ENCODE data around the gene PLA2G3. TPM values are rescaled to one million over a fixed set of nuclear protein-coding genes. Genes with fewer than 3 reads are reported as not detected.

PLA2G3 gene
- total and polyA plus RNA-seq, 2 of the 13 experiments (the other 11 are each of a cell fraction or from before 2014, with no cell fraction given) = 0.12 to 0.42 TPM

DNA sequence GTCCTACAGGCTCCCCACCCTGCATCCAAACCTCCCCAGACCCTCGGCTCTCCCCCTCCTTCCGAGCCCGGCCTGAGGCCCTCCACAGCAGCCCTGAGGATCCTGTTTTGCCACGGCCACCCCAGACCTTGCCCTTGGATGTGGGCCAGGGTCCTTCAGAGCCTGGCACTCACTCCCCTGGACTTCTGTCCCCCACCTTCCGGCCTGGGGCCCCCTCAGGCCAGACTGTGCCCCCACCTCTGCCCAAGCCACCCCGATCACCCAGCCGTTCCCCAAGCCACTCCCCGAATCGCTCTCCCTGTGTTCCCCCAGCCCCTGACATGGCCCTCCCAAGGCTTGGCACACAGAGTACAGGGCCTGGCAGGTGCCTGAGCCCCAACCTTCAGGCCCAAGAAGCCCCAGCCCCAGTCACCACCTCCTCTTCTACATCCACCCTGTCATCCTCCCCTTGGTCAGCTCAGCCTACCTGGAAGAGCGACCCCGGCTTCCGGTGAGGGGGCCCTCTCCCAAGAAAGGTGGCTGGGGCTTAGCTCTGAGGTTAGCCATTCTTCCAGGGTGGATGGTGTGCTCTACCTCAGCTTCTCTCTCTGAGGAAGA, 14.7 kb downstream of the PLA2G3 start (continued):
- TF ChIP-seq KIAA2018 (CRISPR knock-in tag; IDR thresholded peaks at IDR 0.05; ENCODE audit: borderline replicate concordance) = no peak

DNA sequence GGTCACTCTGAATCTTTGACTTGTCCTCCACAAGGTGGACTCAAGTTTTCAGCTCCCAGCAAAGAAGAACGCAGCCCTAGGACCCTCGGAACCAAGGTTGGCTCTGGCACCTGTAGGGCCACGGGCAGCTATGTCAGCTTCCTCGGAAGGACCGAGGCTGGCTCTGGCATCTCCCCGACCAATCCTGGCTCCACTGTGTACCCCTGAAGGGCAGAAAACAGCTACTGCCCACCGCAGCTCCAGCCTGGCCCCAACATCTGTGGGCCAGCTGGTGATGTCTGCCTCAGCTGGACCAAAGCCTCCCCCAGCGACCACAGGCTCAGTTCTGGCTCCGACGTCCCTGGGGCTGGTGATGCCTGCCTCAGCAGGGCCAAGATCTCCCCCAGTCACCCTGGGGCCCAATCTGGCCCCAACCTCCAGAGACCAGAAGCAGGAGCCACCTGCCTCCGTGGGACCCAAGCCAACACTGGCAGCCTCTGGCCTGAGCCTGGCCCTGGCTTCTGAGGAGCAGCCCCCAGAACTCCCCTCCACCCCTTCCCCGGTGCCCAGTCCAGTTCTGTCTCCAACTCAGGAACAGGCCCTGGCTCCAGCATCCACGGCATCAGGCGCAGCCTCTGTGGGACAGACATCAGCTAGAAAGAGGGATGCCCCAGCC, 15.4 kb downstream of the PLA2G3 start:
- DNase-seq (ENCODE audit: low spot score) (no peak), FAIRE-seq (no peak), ATAC-seq (no peak; the same call in 2 of the 3 replicates)
- Histone ChIP-seq H3K9me3 (ENCODE audit: low read length) (no peaks in the 10 kb centered on the region), H3K79me2 (ENCODE audit: insufficient read depth, low read length) (no peaks in the 10 kb centered on the region), H3K4me3 (replicated peaks in 1 of 3; ENCODE audit: insufficient read depth in 1 of 3, low read depth in 2 of 3, low read length in 3 of 3) (no peak overlapping the region), H4K20me1 (ENCODE audit: insufficient read depth, low read length) (no peaks in the 10 kb centered on the region), H3K27me3 (ENCODE audit: control insufficient read depth in 1 of 2, insufficient read depth in 2 of 2, low read length in 2 of 2) (peaks cover 1 to 23% of the 10 kb centered on the region in 2 experiments; a peak in 4 of 5 replicates), H2AFZ (ENCODE audit: low read length) (no peak overlapping the region), H3K9ac (ENCODE audit: insufficient read depth, low read depth, low read length) (no peak overlapping the region), H3K4me1 (ENCODE audit: insufficient read depth, low read length) (peaks cover 31% of the 10 kb centered on the region), H3K27ac (ENCODE audit: extremely low read length, insufficient read depth, low read length) (no peak overlapping the region), H3K36me3 (replicated peaks in 1 of 2; ENCODE audit: control insufficient read depth in 1 of 2, insufficient read depth in 2 of 2, low read length in 2 of 2) (no peaks in the 10 kb centered on the region), H3K4me2 (ENCODE audit: low read depth, low read length) (no peak overlapping the region)
- in situ Hi-C loops (cut with HindIII; ENCODE audit: extremely low pct_ligation_motif_present, low pct_unique_long_range_greater_than_20kb) (no loop called here), intact Hi-C loops (cut with micrococcal nuclease; ENCODE audit: unreplicated experiment) (no loop called here)
- ChIA-PET POLR2A (no interaction called here), CTCF (ENCODE audit: low intra/inter-chr PET ratio, low total read pairs) (no interaction called here)
- 33% methylated on average over 3 of the region's 14 CpGs for WGBS (ENCODE audit: low lambda C conversion rate)
- BruUV-seq (replicated peaks) = no TSS peak
- TF ChIP-seq AKNA (CRISPR knock-in tag; IDR thresholded peaks at IDR 0.05; ENCODE audit: borderline replicate concordance) (no peak), ZNF335 (CRISPR knock-in tag; IDR thresholded peaks at IDR 0.05) (no peak)
- TF ChIP-seq, protein P1, sequence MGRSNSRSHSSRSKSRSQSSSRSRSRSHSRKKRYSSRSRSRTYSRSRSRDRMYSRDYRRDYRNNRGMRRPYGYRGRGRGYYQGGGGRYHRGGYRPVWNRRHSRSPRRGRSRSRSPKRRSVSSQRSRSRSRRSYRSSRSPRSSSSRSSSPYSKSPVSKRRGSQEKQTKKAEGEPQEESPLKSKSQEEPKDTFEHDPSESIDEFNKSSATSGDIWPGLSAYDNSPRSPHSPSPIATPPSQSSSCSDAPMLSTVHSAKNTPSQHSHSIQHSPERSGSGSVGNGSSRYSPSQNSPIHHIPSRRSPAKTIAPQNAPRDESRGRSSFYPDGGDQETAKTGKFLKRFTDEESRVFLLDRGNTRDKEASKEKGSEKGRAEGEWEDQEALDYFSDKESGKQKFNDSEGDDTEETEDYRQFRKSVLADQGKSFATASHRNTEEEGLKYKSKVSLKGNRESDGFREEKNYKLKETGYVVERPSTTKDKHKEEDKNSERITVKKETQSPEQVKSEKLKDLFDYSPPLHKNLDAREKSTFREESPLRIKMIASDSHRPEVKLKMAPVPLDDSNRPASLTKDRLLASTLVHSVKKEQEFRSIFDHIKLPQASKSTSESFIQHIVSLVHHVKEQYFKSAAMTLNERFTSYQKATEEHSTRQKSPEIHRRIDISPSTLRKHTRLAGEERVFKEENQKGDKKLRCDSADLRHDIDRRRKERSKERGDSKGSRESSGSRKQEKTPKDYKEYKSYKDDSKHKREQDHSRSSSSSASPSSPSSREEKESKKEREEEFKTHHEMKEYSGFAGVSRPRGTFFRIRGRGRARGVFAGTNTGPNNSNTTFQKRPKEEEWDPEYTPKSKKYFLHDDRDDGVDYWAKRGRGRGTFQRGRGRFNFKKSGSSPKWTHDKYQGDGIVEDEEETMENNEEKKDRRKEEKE (IDR thresholded peaks at IDR 0.05) = no peak
